Natural killer cell treated with Interleukin-12 subunit alpha and Interleukin-12 subunit beta and Interleukin-15 and Interleukin-18, amount 100 ng/mL, for 72 hours (primary cell): ENCODE measurements around the gene THSD7B. TPM values are rescaled to one million over a fixed set of nuclear protein-coding genes. Genes with fewer than 3 reads are reported as not detected.

Source experiments
- ATAC-seq, 2 donors: fragments of 150-1000 bp; cut with Tn5 transposase in 1 of 2; sonication (Bioruptor Pico), chemical (Tn5 transposase) in 1 of 2; 2 replicates each; pipeline ENCODE4 v1.10.0; 2021
- DNase-seq: peaks from one replicate; pipeline ENCODE4 v3.0.0; 2022; ENCODE audit warnings: low spot score
- H3K27ac Mint-ChIP-seq, 2 donors: 1 replicate in 1 of 2; 2 replicates in 1 of 2; pipeline ENCODE4 v1.8.0; 2022; ENCODE audit warnings: mixed read lengths in 2 of 2, mild to moderate bottlenecking in 1 of 2, moderate library complexity in 1 of 2
- H3K27me3 Mint-ChIP-seq, 2 donors: 1 replicate in 1 of 2; 2 replicates in 1 of 2; pipeline ENCODE4 v1.8.0; 2022; ENCODE audit warnings: mixed read lengths in 2 of 2
- H3K36me3 Mint-ChIP-seq: one replicate; pipeline ENCODE4 v1.8.0; 2022; ENCODE audit warnings: mixed read lengths
- H3K4me1 Mint-ChIP-seq, 2 donors: 1 replicate in 1 of 2; 2 replicates in 1 of 2; pipeline ENCODE4 v1.8.0; 2022; ENCODE audit warnings: low read depth in 2 of 2, mixed read lengths in 2 of 2, mild to moderate bottlenecking in 1 of 2
- H3K4me3 Mint-ChIP-seq: one replicate; pipeline ENCODE4 v1.8.0; 2022; ENCODE audit warnings: mixed read lengths
- H3K9me3 Mint-ChIP-seq: 2 replicates; pipeline ENCODE4 v1.8.0; 2022; ENCODE audit warnings: mixed read lengths
- total RNA-seq, 2 donors: library from RNA; stranded (reverse); gene quantifications; one replicate each; pipeline ENCODE4 v1.2.3, GENCODE V29; 2022

Gene THSD7B
- total RNA-seq, 2 donors from 2014 or later = not detected

DNA sequence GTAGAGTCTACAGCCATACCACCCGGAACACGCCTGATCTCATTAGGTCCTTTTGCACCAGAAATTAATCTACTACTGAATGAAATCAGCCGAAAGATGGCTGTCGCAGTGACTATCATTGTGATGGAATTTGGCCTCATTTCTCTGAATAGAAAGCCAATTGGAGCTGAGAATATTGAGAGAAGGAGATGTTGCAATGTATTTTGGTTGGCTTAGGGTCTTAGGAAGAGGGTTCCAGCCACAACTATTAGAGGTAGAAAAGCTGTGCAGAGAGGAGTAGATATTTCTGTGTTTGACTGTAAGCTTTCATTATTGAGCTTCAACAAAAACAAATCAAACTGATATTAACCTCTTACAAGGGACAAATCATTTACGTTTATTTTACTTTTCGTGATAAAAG is 98.1 kb downstream of the THSD7B start:
- Mint-ChIP-seq H3K4me1 (no peaks in the 10 kb centered on the region), H3K27ac (no peak overlapping the region), H3K27me3 (no peaks in the 10 kb centered on the region), H3K36me3 (no peaks in the 10 kb centered on the region), H3K4me3 (no peak overlapping the region), H3K9me3 (peaks cover 16% of the 10 kb centered on the region)
- DNase-seq (no peak), ATAC-seq (no peak)

DNA sequence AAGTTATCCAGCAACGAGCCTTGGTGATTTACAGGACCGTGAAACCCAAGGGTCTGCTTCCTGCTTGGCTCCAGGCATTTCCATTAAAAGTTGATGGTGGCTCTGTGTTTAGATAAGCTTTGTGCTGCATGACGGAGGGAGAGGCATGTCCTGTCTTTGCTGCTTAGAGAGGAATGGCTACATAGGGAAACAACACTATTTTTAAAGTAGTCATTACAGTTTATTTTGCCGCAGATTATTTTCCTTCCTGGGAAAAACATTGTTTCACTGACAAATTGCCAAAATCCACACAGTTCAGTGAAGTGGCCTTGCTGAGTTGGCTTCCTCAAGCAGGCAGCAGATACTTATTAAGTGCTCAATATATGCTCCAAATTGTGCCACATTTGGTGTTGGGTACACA is 98.5 kb downstream of the THSD7B start:
- DNase-seq (no peak), ATAC-seq (no peak)
- Mint-ChIP-seq H3K27ac (no peak overlapping the region), H3K9me3 (peaks cover 16% of the 10 kb centered on the region), H3K36me3 (no peaks in the 10 kb centered on the region), H3K27me3 (no peaks in the 10 kb centered on the region), H3K4me3 (no peak overlapping the region), H3K4me1 (no peaks in the 10 kb centered on the region)

GRCh38 chr2:136871424-136871823 is 106.1 kb downstream of the THSD7B start:
- peaks cover 7% of the 10 kb centered on the region for H3K36me3 Mint-ChIP-seq

GRCh38 chr2:136874258-136874657 is 108.9 kb downstream of the THSD7B start:
- Mint-ChIP-seq H3K4me1 (no peaks in the 10 kb centered on the region), H3K36me3 (peaks cover 7% of the 10 kb centered on the region), H3K9me3 (peaks cover 10% of the 10 kb centered on the region), H3K4me3 (no peak overlapping the region), H3K27me3 (no peaks in the 10 kb centered on the region), H3K27ac (no peak overlapping the region)
- DNase-seq = no peak
- no peak for ATAC-seq

More at GRCh38 chr2:136871424-136871823, 106.1 kb downstream of the THSD7B start:
- H3K9me3 Mint-ChIP-seq = peaks cover 10% of the 10 kb centered on the region
- no peaks in the 10 kb centered on the region for H3K27me3 Mint-ChIP-seq
- DNase-seq (no peak), ATAC-seq (no peak)
- no peak overlapping the region for H3K4me3 Mint-ChIP-seq
- H3K27ac Mint-ChIP-seq = no peak overlapping the region
- H3K4me1 Mint-ChIP-seq = no peaks in the 10 kb centered on the region

DNA sequence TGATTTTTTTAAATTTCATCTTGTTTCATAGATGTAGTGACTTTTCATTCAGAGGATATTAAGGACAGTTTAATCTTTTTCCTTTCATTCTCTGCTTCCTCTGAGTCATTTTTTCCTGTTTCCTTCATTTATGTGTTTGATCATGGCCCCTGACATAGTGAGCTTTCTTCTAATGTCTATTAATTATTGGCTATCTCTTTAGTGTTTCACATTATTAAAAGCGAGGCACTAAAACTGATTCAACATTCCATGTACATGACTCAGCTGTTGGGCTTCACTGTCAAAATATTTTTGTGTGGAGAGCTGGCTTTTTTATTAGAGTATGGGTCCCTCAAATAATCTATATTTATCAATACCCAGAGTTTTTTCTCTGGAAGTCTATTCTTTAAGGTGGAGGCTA is 125.8 kb downstream of the THSD7B start:
- Mint-ChIP-seq H3K4me3 (no peak overlapping the region), H3K27me3 (no peaks in the 10 kb centered on the region), H3K36me3 (no peaks in the 10 kb centered on the region), H3K9me3 (peaks cover 1% of the 10 kb centered on the region), H3K4me1 (no peaks in the 10 kb centered on the region), H3K27ac (no peak overlapping the region)
- DNase-seq (no peak), ATAC-seq (no peak)

GRCh38 chr2:136894007-136894634 is 128.8 kb downstream of the THSD7B start:
- Mint-ChIP-seq H3K27ac (no peak overlapping the region), H3K27me3 (no peaks in the 10 kb centered on the region), H3K9me3 (no peaks in the 10 kb centered on the region), H3K36me3 (no peaks in the 10 kb centered on the region), H3K4me1 (no peaks in the 10 kb centered on the region), H3K4me3 (no peak overlapping the region)
- DNase-seq = no peak
- ATAC-seq = no peak

DNA sequence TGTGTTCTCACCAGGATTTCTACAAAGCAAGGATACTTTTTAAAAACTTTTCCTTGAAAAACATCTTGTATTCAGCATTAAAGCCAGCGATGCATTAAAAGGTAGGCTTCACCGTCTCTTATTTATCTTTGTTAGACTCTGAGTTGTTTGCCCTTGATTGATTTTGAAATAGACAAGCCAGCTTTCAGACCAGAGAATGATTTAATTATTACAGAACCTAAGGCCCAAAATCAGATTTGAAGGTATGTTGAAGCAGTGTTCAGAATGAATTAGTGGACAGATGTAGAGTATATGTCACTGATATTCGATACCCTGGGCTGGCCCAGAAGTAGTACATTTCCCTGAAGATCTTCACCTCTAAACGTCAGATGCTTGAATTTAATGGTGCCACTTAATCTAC is 136.4 kb downstream of the THSD7B start:
- H3K4me3 Mint-ChIP-seq = no peak overlapping the region
- H3K9me3 Mint-ChIP-seq = peaks cover 2% of the 10 kb centered on the region
- H3K27me3 Mint-ChIP-seq = no peaks in the 10 kb centered on the region

GRCh38 chr2:136905779-136906178 is 140.4 kb downstream of the THSD7B start:
- ATAC-seq (no peak), DNase-seq (no peak)
- Mint-ChIP-seq H3K36me3 (no peaks in the 10 kb centered on the region), H3K4me1 (no peaks in the 10 kb centered on the region), H3K4me3 (no peak overlapping the region), H3K27me3 (no peaks in the 10 kb centered on the region), H3K27ac (no peak overlapping the region), H3K9me3 (peaks cover 5% of the 10 kb centered on the region)

More for the DNA sequence above, 136.4 kb downstream of the THSD7B start:
- no peak for DNase-seq
- Mint-ChIP-seq H3K4me1 (no peaks in the 10 kb centered on the region), H3K27ac (no peak overlapping the region), H3K36me3 (no peaks in the 10 kb centered on the region)
- no peak for ATAC-seq

- H3K4me1 Mint-ChIP-seq = no peaks in the 10 kb centered on the region
- ATAC-seq = no peak
- no peak overlapping the region for H3K27ac Mint-ChIP-seq
- no peaks in the 10 kb centered on the region for H3K36me3 Mint-ChIP-seq
- H3K27me3 Mint-ChIP-seq = no peaks in the 10 kb centered on the region
- no peak overlapping the region for H3K4me3 Mint-ChIP-seq
- DNase-seq = no peak
- peaks cover 15% of the 10 kb centered on the region for H3K9me3 Mint-ChIP-seq
Observed at GRCh38 chr2:136909777-136910176, 144.4 kb downstream of the THSD7B start.

GRCh38 chr2:136916131-136916530 is 150.8 kb downstream of the THSD7B start:
- no peaks in the 10 kb centered on the region for H3K27me3 Mint-ChIP-seq
- no peak for ATAC-seq
- no peaks in the 10 kb centered on the region for H3K36me3 Mint-ChIP-seq
- no peak for DNase-seq
- H3K27ac Mint-ChIP-seq = no peak overlapping the region
- H3K4me1 Mint-ChIP-seq = no peaks in the 10 kb centered on the region
- no peak overlapping the region for H3K4me3 Mint-ChIP-seq
- peaks cover 9% of the 10 kb centered on the region for H3K9me3 Mint-ChIP-seq

DNA sequence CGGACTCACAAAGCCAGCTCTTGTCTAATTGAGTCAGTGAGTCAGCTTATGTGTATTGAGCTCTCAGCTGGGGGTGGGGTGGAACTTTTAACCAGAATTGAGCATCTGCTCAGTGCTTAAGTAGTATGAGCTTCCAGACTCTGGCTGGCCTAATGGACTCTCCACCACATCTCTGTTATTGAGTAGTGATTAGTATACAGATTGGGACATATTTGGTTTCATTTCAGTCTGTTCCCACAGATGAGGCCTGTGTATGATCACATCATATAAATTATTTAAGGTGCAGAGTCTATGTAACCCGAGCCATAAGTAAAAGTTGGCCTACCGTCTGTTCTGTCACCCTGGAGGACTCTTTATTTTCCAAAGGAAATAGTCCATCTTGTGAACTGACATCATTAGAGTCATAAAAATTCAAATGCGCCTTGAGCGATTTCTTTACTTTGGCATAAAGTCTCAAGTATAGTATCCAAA is 152.1 kb downstream of the THSD7B start:
- Mint-ChIP-seq H3K27ac (no peak overlapping the region), H3K36me3 (no peaks in the 10 kb centered on the region), H3K27me3 (no peaks in the 10 kb centered on the region), H3K4me1 (no peaks in the 10 kb centered on the region), H3K4me3 (no peak overlapping the region), H3K9me3 (peaks cover 5% of the 10 kb centered on the region)
- ATAC-seq (no peak), DNase-seq (no peak)

DNA sequence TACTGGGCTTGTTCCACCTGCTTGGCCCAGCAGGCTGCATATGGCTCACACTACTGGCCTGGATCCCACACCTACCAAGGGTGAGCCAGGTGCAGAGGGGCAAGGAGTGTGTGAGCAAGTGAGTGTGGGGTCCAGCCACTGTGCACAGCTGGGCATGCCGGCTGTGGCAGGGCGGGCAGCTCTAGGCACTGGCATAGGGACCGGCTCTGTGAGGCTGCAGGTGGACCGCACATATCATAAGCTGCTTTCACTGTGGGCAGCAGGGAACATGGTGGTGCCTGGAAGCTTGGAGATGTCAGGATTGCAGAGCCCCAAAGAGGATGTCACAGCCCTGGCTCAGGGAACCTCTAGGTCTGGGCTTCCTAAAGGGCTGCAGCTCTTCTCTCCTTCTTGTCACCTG is 154.3 kb downstream of the THSD7B start:
- no peaks in the 10 kb centered on the region for H3K36me3 Mint-ChIP-seq
- H3K4me1 Mint-ChIP-seq = no peaks in the 10 kb centered on the region
- H3K9me3 Mint-ChIP-seq = peaks cover 5% of the 10 kb centered on the region
- DNase-seq (no peak), ATAC-seq (peak in 1 of 2 donors; percentile 43)
- no peak overlapping the region for H3K4me3 Mint-ChIP-seq
- no peak overlapping the region for H3K27ac Mint-ChIP-seq
- H3K27me3 Mint-ChIP-seq = no peaks in the 10 kb centered on the region

DNA sequence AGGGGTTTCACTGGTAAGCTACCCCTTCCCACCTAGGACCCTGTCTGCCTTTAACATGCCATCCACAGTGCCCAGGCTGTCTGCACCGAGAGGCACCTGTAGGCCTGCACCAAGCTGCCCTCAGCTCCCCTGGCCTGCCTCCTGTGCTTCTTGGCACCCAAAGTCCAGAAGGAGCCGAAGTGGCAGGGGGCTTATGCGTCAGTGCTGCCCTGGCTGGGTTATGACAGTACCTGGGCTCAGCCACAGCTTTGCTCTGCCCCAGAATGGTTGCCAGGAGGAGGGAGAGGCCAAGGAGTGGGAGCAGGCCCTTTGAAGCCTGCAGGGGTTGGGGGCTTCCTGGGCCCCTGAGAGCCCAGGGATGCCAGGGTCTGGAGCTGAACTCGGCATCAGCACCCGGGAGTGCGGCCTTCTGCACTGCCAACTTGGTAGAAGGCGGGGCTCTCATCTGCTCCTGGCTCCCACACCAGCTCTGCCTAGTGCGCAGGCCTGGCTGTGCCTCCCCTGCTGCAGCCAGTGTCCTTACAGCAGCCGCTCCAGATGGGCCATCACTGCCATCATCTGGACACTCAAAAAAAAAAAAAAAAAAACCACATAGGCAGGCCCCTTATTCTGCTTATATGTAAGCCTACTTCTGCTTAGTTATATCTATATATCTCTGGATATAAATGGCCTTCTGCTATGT is 155.4 kb downstream of the THSD7B start:
- no peaks in the 10 kb centered on the region for H3K4me1 Mint-ChIP-seq

DNA sequence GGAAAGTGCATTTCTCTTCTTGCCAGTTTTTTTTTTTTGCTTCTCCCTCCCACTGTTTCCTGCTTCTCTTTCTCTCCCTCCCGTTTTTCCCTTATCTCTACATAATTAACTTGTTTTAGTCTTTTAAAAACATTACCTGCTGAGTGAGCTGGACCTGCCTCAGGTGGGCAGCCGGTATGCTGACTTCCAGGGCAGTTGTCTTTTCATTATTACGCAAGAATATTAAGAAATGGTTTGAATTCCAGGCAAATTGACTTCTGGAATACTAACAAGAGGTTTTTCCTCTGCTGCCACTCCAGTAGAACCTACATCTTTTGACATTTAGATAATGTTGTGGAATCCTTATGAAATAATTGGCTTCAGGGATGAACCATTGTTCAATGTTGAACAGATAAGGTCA is 161.8 kb downstream of the THSD7B start:
- DNase-seq = no peak
- Mint-ChIP-seq H3K4me3 (no peak overlapping the region), H3K9me3 (peaks cover 10% of the 10 kb centered on the region), H3K27ac (no peak overlapping the region), H3K4me1 (no peaks in the 10 kb centered on the region), H3K36me3 (no peaks in the 10 kb centered on the region), H3K27me3 (no peaks in the 10 kb centered on the region)
- ATAC-seq = no peak

More for the DNA sequence above, 155.4 kb downstream of the THSD7B start:
- ATAC-seq = peak in 1 of 2 donors; percentile 55
- Mint-ChIP-seq H3K9me3 (peaks cover 6% of the 10 kb centered on the region), H3K27me3 (no peaks in the 10 kb centered on the region), H3K27ac (no peak overlapping the region), H3K4me3 (no peak overlapping the region), H3K36me3 (no peaks in the 10 kb centered on the region)
- DNase-seq = no peak
